AG04450 (cell line): ENCODE results near the gene PDLIM4. TPM values are rescaled to one million over a fixed set of nuclear protein-coding genes. Genes with fewer than 3 reads are reported as not detected.

Experiments used
- CTCF ChIA-PET: fragments of 300-600, 350-600 bp; formaldehyde crosslinking; extraction: SDS; loops from one replicate; lab custom pipeline; 2022; ENCODE audit warnings: antibody characterized with exemption, inconsistent platforms; lab: Charles Lee
- POLR2A ChIA-PET: fragments of 350-600 bp; formaldehyde crosslinking; extraction: SDS; loops from one replicate; lab custom pipeline; 2021; ENCODE audit warnings: antibody characterized with exemption, inconsistent platforms; lab: Yijun Ruan, JAX
- DNase-seq: peaks from one replicate; pipeline ENCODE4 v3.0.0-alpha.2; 2011; ENCODE audit warnings: low read depth, low spot score
- H3K27ac ChIP-seq: one replicate; pipeline ENCODE4 v1.5.1; 2012; ENCODE audit warnings: low read depth, low read length, control low read depth
- H3K27me3 ChIP-seq: one replicate; pipeline ENCODE4 v1.6.0; 2012; ENCODE audit warnings: low read length; ENCODE audit not compliant: control insufficient read depth, insufficient read depth
- H3K4me3 ChIP-seq: 2 replicates; pipeline ENCODE4 v1.5.1; 2011; ENCODE audit warnings: mild to moderate bottlenecking, low read depth, low read length, control low read depth
- H3K9me3 ChIP-seq: 2 replicates; pipeline ENCODE4 v1.5.1; 2012; ENCODE audit warnings: low read length; ENCODE audit not compliant: control insufficient read depth, insufficient read depth
- polyA plus RNA-seq: library from polyadenylated mRNA; depleted of rRNA; stranded (reverse); fragments of >200 nt; gene quantifications from 2 replicates; pipeline ENCODE4 v1.2.3, GENCODE V29; 2011
- TF ChIP-seq, protein P1 (sequence below): IDR thresholded peaks from 2 replicates; pipeline ENCODE4 v1.5.1; 2011; ENCODE audit warnings: low read depth, low read length, control low read depth, inconsistent platforms

Gene PDLIM4
- polyA plus RNA-seq, 1 experiment = 43.4 TPM

DNA sequence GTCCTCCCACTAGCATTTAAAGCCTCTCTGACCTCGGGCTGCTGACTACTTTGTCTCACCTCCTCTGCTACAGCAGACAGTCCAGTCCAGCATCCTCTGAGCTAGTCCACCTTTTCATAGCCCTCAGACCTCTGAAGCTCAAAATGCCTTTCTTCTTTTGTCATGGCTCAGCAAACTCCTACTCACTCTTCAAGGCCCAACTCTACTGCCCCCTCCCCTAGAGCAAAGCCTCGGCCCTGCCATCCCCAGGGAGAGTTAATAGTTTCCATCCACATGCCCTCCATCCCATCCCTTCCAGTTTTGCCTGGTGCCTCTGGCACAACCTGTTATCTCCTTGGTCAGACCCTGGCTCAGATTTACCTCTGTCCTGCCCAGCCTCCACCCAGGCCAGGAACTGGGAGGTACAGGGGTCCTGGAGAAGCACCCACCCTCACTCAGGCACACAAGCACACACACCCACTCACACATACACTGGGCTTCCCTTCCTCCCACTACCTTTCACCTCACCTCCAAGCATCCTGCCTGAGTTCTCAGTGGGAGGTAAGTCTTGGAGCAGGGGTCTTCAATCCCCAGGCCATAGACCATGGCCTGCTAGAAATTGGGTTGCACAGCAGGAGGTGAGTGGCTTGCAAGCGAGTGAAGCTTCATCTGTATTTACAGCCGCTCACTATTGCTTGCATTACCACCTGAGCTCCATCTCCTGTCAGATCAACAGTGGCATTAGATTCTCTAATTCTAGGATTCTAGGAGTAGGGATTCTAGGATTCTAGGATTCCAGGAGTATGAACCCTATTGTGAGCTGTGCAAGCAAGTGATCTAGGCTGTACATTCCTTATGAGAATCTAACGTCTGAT, 18.1 kb downstream of the PDLIM4 start:
- DNase-seq = no peak
- no peak overlapping the region for H3K27ac ChIP-seq
- POLR2A ChIA-PET = interaction anchor here (1.5 kb wide), 1 partner anchor 19 kb away, joined by 5 read pairs; the partner anchor contains the start of gene SLC22A4
- H3K27me3 ChIP-seq = peaks cover 3% of the 10 kb centered on the region
- H3K9me3 ChIP-seq = no peaks in the 10 kb centered on the region; the same call in 1 of the 2 replicates
- TF ChIP-seq, protein P1, sequence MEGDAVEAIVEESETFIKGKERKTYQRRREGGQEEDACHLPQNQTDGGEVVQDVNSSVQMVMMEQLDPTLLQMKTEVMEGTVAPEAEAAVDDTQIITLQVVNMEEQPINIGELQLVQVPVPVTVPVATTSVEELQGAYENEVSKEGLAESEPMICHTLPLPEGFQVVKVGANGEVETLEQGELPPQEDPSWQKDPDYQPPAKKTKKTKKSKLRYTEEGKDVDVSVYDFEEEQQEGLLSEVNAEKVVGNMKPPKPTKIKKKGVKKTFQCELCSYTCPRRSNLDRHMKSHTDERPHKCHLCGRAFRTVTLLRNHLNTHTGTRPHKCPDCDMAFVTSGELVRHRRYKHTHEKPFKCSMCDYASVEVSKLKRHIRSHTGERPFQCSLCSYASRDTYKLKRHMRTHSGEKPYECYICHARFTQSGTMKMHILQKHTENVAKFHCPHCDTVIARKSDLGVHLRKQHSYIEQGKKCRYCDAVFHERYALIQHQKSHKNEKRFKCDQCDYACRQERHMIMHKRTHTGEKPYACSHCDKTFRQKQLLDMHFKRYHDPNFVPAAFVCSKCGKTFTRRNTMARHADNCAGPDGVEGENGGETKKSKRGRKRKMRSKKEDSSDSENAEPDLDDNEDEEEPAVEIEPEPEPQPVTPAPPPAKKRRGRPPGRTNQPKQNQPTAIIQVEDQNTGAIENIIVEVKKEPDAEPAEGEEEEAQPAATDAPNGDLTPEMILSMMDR = no peak
- H3K4me3 ChIP-seq = no peak overlapping the region
- CTCF ChIA-PET = interaction anchor here (1.5 kb wide), 1 partner anchor 213 kb away, joined by 3 read pairs; no protein-coding TSS in a partner anchor

DNA sequence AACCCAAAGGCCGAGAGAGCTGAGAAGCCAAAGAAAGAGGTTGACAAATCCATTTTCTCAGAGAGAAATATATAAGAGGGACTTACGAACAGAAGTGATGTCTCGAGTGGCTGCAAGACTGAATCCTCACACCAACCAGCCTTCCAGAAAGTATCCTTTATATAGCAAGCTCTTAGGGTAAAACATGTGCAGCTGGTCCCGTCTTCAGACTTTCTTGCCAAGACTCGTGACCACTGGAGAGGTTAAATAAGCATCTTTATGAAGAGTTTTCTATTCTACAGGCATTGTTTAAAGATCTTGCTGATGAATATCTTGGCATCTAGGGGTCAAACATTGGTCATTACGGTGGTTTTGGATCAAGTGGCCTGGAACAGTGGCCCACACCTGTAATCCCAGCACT, 19.8 kb downstream of the PDLIM4 start:
- Histone ChIP-seq H3K27me3 (peaks cover 3% of the 10 kb centered on the region), H3K9me3 (no peaks in the 10 kb centered on the region), H3K4me3 (no peak overlapping the region), H3K27ac (no peak overlapping the region)
- CTCF ChIA-PET = interaction anchor here (0.6 kb wide), 1 partner anchor 17 kb away, joined by 3 read pairs; no protein-coding TSS in a partner anchor
- POLR2A ChIA-PET = interaction anchor here (0.9 kb wide), 1 partner anchor 17 kb away, joined by 3 read pairs; the partner anchor contains the start of gene SLC22A4
- DNase-seq = no peak
- TF ChIP-seq, protein P1 = no peak

DNA sequence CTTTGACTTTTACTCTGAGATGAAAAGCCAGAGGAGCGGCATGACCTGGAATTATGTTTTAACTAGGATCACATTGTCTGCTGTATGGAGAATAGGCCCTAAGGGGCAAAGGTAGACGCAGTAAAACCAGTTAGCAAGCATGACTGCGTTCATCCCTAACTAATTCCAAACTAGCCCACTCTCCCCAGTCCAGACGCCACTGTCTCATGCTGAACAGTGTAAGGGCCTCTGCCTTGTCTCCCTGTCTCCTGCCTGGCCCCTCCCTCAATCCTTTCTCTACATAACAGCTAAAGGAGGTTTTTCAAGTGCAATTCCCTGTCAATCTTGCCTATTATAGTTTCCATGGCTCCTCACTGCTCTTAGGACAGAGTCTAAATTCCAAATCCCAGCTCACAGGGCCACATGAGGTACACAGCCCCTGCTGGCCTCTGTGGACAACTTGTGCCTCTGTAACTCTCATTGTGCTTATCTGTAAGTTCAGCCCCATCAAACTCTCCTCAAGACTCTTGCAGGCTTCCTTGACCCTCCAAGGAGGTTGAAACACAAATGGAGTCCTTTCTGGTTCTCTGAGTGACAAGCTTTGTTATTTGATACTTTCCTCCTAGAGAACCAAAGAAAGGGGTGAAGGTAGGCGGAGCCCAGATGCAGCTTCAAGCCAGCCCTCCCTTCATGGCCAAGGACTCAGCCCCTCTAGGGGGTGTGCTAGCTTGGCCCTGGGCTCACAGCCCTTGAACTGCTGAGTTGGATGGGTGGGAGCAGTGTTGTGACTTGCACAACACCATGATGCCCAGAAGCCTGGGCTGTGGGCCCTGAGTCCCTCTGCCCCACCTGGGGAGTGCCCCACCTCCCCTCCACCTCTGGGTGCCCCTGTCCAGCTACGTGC, 20.7 kb downstream of the PDLIM4 start:
- DNase-seq = no peak
- no peak overlapping the region for H3K27ac ChIP-seq
- ChIA-PET POLR2A (interaction anchor here (1.0 kb wide), 1 partner anchor 14 kb away, joined by 3 read pairs; no protein-coding TSS in a partner anchor), CTCF (interaction anchor here (0.5 kb wide), 1 partner anchor 121 kb away, joined by 3 read pairs; no protein-coding TSS in a partner anchor)
- H3K4me3 ChIP-seq = no peak overlapping the region
- no peaks in the 10 kb centered on the region for H3K9me3 ChIP-seq
- H3K27me3 ChIP-seq = peaks cover 3% of the 10 kb centered on the region
- TF ChIP-seq, protein P1 = no peak

DNA sequence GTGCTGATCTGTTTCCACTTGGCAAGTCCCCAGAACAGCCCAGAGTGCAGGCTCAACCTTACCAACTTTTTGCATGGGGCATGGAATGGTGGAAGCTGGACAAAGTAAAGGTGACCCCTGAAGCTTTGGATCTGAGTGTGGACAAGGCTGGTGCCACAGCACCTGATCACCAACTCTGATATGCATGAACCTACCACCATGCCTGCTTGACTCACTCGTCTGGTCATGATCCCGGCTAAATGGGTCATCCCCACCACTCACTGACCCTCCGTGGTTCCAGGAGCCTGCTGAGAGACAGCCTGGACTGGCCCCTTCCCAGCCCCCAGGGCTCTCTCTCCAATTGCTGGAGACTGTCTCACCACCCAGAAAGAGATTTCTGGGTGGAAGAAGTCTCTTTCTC, 22.3 kb downstream of the PDLIM4 start:
- no peak for DNase-seq
- no peaks in the 10 kb centered on the region for H3K9me3 ChIP-seq
- TF ChIP-seq, protein P1 = no peak
- ChIA-PET POLR2A (interaction anchor here (0.9 kb wide), 1 partner anchor 11 kb away, joined by 4 read pairs; no protein-coding TSS in a partner anchor), CTCF (interaction anchor here (1.0 kb wide), 1 partner anchor 90 kb away, joined by 3 read pairs; no protein-coding TSS in a partner anchor)
- peaks cover 3% of the 10 kb centered on the region for H3K27me3 ChIP-seq
- H3K4me3 ChIP-seq = no peak overlapping the region
- no peak overlapping the region for H3K27ac ChIP-seq
